ENCODE results near the gene DHX40. TPM values are rescaled to one million over a fixed set of nuclear protein-coding genes. Genes with fewer than 3 reads are reported as not detected.

DHX40 gene
- total and polyA plus RNA-seq, 2 of the 13 experiments (the other 11 are each of a cell fraction or from before 2014, with no cell fraction given) = 22.2 to 37.0 TPM

DNA sequence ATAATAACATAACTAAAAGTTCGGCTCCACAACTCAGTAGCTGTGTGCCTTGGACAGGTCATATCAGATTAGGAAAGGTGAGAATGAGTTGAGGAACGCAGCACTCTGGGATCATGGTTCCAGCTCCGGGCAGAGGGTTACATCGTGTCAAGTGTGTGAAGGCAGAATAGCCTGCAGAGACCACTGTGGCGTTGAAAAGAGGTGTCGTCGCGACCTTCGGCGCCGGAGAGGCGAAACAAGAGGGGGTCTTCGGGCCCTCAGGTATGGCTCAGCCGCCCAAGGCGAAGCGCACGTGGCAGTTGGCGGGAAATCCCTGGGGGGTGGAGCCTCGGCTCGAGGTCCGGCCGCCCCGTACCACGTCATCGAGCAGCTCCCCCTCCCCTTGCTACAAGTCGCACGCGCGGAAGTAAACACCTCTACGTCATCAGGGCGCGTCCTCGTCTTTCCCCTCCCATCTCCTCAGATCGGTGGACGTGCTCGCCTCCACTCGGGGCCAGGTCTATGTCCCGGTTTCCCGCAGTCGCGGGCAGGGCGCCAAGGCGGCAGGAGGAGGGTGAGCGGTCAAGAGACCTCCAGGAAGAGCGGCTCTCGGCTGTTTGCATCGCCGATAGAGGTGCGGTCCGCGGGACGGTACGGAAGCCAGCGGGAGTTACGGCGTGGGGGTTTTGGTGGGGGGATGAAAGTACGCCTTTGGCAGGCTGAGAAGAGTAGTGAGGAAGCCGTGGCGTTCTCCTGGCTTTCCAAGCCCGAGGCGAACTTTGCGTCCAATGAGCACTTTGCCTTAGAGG lies at the start of gene DHX40 (continued):
- TF ChIP-seq, protein P1, sequence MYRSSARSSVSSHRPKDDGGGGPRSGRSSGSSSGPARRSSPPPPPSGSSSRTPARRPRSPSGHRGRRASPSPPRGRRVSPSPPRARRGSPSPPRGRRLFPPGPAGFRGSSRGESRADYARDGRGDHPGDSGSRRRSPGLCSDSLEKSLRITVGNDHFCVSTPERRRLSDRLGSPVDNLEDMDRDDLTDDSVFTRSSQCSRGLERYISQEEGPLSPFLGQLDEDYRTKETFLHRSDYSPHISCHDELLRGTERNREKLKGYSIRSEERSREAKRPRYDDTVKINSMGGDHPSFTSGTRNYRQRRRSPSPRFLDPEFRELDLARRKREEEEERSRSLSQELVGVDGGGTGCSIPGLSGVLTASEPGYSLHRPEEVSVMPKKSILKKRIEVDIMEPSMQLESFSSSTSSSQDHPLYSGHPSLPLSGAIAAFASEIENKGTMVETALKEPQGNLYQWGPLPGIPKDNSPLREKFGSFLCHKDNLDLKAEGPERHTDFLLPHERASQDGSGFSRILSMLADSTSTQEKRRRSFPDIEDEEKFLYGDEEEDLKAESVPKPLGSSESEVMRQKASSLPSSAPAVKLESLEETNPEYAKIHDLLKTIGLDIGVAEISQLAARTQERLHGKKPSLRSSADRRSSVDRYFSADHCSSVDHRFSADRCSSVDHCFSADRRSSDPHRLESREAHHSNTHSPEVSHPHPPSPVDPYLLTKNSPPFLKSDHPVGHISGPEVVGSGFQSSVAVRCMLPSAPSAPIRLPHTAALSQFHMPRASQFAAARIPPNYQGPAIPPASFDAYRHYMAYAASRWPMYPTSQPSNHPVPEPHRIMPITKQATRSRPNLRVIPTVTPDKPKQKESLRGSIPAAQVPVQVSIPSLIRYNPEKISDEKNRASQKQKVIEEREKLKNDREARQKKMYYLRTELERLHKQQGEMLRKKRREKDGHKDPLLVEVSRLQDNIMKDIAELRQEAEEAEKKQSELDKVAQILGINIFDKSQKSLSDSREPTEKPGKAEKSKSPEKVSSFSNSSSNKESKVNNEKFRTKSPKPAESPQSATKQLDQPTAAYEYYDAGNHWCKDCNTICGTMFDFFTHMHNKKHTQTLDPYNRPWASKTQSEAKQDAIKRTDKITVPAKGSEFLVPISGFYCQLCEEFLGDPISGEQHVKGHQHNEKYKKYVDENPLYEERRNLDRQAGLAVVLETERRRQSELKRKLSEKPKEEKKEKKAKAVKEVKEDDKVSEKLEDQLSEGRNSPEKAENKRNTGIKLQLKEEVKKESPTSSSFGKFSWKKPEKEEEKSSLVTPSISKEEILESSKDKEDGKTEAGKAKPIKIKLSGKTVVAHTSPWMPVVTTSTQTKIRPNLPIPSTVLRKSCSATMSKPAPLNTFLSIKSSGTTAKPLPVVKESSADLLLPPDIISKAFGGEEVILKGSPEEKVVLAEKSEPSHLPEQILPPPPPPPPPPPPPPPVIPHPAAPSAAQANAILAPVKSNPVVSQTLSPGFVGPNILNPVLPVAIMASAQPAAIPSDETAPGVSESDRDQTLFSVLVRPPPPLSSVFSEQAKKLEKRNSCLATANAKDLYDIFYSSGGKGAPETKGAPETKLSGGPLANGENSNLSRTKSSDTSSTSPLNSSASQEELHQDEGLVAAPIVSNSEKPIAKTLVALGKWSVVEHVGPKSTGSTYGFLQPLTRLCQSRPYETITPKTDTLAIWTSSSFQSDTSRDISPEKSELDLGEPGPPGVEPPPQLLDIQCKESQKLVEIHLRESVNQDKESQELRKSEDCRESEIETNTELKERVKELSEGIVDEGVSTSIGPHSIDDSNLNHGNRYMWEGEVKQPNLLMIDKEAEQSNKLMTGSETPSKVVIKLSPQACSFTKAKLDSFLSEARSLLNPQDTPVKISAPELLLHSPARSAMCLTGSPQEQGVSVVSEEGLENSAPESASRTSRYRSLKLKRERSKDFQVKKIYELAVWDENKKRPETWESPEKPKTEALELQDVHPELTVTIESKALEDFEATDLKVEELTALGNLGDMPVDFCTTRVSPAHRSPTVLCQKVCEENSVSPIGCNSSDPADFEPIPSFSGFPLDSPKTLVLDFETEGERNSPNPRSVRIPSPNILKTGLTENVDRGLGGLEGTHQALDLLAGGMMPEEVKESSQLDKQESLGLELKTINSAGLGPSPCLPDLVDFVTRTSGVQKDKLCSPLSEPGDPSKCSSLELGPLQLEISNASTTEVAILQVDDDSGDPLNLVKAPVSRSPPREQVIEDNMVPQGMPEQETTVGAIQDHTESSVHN (CRISPR knock-in tag; IDR thresholded peaks at IDR 0.05) = peak; percentile 56; the same call in 1 of the 2 replicates
- TF ChIP-seq, protein P2, sequence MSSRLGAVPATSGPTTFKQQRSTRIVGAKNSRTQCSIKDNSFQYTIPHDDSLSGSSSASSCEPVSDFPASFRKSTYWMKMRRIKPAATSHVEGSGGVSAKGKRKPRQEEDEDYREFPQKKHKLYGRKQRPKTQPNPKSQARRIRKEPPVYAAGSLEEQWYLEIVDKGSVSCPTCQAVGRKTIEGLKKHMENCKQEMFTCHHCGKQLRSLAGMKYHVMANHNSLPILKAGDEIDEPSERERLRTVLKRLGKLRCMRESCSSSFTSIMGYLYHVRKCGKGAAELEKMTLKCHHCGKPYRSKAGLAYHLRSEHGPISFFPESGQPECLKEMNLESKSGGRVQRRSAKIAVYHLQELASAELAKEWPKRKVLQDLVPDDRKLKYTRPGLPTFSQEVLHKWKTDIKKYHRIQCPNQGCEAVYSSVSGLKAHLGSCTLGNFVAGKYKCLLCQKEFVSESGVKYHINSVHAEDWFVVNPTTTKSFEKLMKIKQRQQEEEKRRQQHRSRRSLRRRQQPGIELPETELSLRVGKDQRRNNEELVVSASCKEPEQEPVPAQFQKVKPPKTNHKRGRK (CRISPR knock-in tag; IDR thresholded peaks at IDR 0.05) = no peak
- TF ChIP-seq, protein P3, sequence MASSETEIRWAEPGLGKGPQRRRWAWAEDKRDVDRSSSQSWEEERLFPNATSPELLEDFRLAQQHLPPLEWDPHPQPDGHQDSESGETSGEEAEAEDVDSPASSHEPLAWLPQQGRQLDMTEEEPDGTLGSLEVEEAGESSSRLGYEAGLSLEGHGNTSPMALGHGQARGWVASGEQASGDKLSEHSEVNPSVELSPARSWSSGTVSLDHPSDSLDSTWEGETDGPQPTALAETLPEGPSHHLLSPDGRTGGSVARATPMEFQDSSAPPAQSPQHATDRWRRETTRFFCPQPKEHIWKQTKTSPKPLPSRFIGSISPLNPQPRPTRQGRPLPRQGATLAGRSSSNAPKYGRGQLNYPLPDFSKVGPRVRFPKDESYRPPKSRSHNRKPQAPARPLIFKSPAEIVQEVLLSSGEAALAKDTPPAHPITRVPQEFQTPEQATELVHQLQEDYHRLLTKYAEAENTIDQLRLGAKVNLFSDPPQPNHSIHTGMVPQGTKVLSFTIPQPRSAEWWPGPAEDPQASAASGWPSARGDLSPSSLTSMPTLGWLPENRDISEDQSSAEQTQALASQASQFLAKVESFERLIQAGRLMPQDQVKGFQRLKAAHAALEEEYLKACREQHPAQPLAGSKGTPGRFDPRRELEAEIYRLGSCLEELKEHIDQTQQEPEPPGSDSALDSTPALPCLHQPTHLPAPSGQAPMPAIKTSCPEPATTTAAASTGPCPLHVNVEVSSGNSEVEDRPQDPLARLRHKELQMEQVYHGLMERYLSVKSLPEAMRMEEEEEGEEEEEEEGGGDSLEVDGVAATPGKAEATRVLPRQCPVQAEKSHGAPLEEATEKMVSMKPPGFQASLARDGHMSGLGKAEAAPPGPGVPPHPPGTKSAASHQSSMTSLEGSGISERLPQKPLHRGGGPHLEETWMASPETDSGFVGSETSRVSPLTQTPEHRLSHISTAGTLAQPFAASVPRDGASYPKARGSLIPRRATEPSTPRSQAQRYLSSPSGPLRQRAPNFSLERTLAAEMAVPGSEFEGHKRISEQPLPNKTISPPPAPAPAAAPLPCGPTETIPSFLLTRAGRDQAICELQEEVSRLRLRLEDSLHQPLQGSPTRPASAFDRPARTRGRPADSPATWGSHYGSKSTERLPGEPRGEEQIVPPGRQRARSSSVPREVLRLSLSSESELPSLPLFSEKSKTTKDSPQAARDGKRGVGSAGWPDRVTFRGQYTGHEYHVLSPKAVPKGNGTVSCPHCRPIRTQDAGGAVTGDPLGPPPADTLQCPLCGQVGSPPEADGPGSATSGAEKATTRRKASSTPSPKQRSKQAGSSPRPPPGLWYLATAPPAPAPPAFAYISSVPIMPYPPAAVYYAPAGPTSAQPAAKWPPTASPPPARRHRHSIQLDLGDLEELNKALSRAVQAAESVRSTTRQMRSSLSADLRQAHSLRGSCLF (CRISPR knock-in tag; IDR thresholded peaks at IDR 0.05; ENCODE audit: borderline replicate concordance) = no peak; the same call in 1 of the 2 replicates
- TF ChIP-seq GATA4 (IDR thresholded peaks at IDR 0.05; ENCODE audit: borderline replicate concordance, low read depth) (no peak), PAF1 (CRISPR knock-in tag; IDR thresholded peaks at IDR 0.05) (no peak), ZNF879 (CRISPR knock-in tag; IDR thresholded peaks at IDR 0.05) (peak; percentile 9), RAD51 (IDR thresholded peaks at IDR 0.05; ENCODE audit: borderline replicate concordance) (no peak), ZSCAN20 (CRISPR knock-in tag; IDR thresholded peaks at IDR 0.05; ENCODE audit: borderline replicate concordance) (no peak; the same call in 1 of the 2 replicates), SRSF1 (optimal IDR thresholded peaks at IDR 0.05; ENCODE audit: low read depth, low read length) (peak; percentile 45), REPIN1 (CRISPR knock-in tag; IDR thresholded peaks at IDR 0.05; ENCODE audit: borderline replicate concordance, low read depth) (peak; percentile 96), CCDC6 (CRISPR knock-in tag; IDR thresholded peaks at IDR 0.05) (peak; percentile 99)
- TF ChIP-seq, protein P4, sequence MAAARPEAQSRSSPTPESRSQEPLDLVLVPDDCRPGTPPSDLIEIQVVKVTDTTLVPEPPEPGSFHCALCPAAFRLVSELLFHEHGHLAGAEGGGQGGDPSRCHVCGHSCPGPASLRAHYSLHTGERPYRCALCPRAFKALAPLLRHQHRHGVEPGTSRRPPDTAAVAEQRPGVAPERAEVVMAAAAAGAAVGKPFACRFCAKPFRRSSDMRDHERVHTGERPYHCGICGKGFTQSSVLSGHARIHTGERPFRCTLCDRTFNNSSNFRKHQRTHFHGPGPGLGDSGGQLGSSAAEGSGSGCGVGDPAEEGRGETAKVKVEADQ (CRISPR knock-in tag; IDR thresholded peaks at IDR 0.05; ENCODE audit: borderline replicate concordance) = no peak

Measured in HepG2 (cell line).